ENCODE results near the gene MAP2K3.

MAP2K3 gene

GRCh38 chr17:21287703-21288449 is 3.4 kb downstream of the MAP2K3 start:
- peak; percentile 88 for DNase-seq
- H3K4me3 ChIP-seq (ENCODE audit: low read depth, low read length): peak overlapping the region; percentile 24
- no peak for TF ChIP-seq CTCF (IDR thresholded peaks at IDR 0.05; ENCODE audit: low read depth, low read length, missing control alignments)

DNA sequence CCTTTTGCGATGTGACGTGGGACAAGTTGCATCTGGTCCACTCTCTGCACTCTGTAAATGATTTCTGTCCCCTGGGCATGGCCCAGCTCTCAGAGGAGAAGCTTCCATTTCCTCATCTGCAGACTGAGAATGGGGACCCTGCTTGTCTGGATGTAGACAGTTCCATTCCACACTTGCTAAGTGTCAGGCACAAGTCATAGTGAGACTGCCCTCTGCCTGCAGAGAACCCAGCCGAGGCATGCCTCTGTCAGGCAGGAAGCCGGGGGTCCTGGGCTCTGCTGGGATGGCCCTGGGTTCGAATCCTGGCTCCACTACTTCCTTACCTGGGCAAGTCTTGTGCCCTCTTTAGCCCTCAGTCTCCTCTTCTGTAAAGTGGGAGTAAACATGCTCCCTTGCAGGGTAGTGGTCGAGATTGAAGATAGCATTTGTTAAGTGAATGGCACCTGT is 4.1 kb downstream of the MAP2K3 start:
- DNase-seq: no peak
- TF ChIP-seq CTCF (IDR thresholded peaks at IDR 0.05; ENCODE audit: low read depth, low read length, missing control alignments): peak; percentile 29
- in situ Hi-C loops (cut with HindIII; ENCODE audit: low pct_ligation_motif_present, low sequenced_read_pairs): no loop called here
- Histone ChIP-seq H3K27ac (peak overlapping the region; percentile 83), H3K4me3 (ENCODE audit: low read depth, low read length) (no peak overlapping the region), H3K27me3 (replicated peaks) (no peaks in the 10 kb centered on the region), H3K36me3 (replicated peaks) (no peaks in the 10 kb centered on the region)

More at GRCh38 chr17:21287703-21288449, 3.4 kb downstream of the MAP2K3 start:
- no peaks in the 10 kb centered on the region for H3K27me3 ChIP-seq (replicated peaks)
- in situ Hi-C loops (cut with HindIII; ENCODE audit: low pct_ligation_motif_present, low sequenced_read_pairs): no loop called here
- H3K27ac ChIP-seq: peak overlapping the region; percentile 83
- no peaks in the 10 kb centered on the region for H3K36me3 ChIP-seq (replicated peaks)

DNA sequence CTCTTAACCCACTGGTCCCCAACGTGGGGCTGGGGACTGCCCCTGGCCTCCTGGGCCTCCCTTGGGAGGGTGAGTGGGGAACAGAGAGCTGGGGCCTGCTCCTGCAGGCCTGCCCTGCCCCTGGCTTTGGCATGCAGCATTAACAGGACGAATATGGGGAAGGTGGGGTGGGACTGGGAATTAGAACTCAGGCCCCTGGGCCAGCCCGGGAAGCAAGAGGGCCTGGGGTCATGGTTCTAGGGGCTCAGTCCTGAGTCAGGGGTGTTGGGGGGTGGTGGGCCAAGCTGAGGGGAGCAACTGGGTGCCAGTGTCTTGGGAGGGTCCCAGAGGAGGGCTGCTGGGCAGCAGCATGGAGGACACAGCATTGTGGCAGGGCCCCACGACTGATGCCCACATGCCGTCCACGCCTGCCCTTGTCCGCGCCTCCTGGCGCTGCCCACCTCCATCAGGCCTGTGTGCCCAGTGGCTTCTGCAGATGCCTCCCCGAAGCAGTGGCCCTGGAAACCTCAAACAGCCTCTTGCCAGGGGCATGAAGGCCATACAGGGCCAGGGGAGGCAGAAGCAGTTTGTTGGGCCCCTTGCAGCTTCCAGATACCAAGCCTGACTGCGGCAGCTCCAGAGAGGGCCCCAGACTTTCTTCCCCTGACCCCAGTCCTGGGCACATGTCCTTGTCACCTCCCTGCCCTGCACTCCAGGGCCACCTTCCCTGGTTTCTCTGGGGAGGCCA is 4.8 kb downstream of the MAP2K3 start:
- no peaks in the 10 kb centered on the region for H3K36me3 ChIP-seq (replicated peaks)
- no peak for DNase-seq
- TF ChIP-seq CTCF (IDR thresholded peaks at IDR 0.05; ENCODE audit: low read depth, low read length, missing control alignments): no peak
- H3K4me3 ChIP-seq (ENCODE audit: low read depth, low read length): no peak overlapping the region
- no peaks in the 10 kb centered on the region for H3K27me3 ChIP-seq (replicated peaks)
- in situ Hi-C loops (cut with HindIII; ENCODE audit: low pct_ligation_motif_present, low sequenced_read_pairs): no loop called here
- H3K27ac ChIP-seq: no peak overlapping the region

DNA sequence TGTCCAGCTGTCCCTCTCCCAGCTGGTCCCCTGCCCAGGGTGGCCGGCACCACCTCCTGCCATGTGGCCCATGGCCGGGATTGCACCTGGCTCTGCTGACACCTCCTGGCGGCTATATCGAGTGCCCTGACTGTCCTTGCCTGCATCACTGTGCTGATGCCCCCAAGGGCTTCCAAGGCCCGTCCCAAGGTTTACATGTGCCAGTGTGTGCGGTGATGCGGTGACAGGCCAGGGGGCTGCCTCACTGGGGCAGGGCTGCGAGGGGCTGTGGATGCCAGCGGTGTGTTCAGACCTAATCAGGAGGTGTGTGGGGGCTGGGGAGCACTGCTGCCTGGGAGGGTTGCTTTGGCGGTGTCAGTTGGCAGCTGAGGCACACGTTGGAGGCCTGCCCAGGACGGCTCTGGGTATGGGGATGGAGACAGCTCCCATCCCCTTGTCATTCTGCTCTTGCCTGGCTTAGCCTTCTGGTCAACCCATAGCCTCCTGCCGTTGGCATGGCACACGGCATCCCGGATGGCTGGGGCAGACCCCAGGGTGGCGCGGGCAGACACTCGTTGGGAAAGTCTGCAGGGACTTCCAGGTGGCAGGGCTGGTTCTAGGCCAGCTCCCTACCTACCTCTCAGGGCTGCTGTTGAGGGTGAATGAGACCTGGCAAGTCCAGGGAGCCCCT is 5.5 kb downstream of the MAP2K3 start:
- no peak overlapping the region for H3K4me3 ChIP-seq (ENCODE audit: low read depth, low read length)
- in situ Hi-C loops (cut with HindIII; ENCODE audit: low pct_ligation_motif_present, low sequenced_read_pairs): no loop called here
- no peaks in the 10 kb centered on the region for H3K27me3 ChIP-seq (replicated peaks)
- no peak overlapping the region for H3K27ac ChIP-seq
- no peaks in the 10 kb centered on the region for H3K36me3 ChIP-seq (replicated peaks)
- no peak for TF ChIP-seq CTCF (IDR thresholded peaks at IDR 0.05; ENCODE audit: low read depth, low read length, missing control alignments)
- DNase-seq: no peak

GRCh38 chr17:21291357-21291756 is 6.8 kb downstream of the MAP2K3 start:
- TF ChIP-seq CTCF (IDR thresholded peaks at IDR 0.05; ENCODE audit: low read depth, low read length, missing control alignments): no peak
- no peak for DNase-seq
- Histone ChIP-seq H3K4me3 (ENCODE audit: low read depth, low read length) (no peak overlapping the region), H3K27ac (no peak overlapping the region), H3K36me3 (replicated peaks) (no peaks in the 10 kb centered on the region), H3K27me3 (replicated peaks) (no peaks in the 10 kb centered on the region)
- in situ Hi-C loops (cut with HindIII; ENCODE audit: low pct_ligation_motif_present, low sequenced_read_pairs): no loop called here
